SK-N-MC (cell line): ENCODE results near the gene TPT1.

ENCODE experiments used
- EZH2 ChIP-seq: fragments of 200-600 bp; sonication (generic); IDR thresholded peaks from one replicate; pipeline ENCODE4 v1.6.1; 2017; ENCODE audit warnings: antibody characterized with exemption
- POLR2AphosphoS5 ChIP-seq: IDR thresholded peaks from 2 replicates; pipeline ENCODE4 v1.6.1; 2012; ENCODE audit warnings: mild to moderate bottlenecking, low read depth, low read length, borderline replicate concordance

GRCh38 chr13:45385907-45386553, 45.0 kb upstream of the TPT1 start:
- no peak for TF ChIP-seq POLR2AphosphoS5
- TF ChIP-seq EZH2 = no peak
